ENCODE measurements around the gene GCKR.
"Not testable (repeated sequence)": the region's sequence is repeated elsewhere in the genome, so short reads cannot be mapped to it uniquely, and the experiment has no call there.

The GCKR gene

DNA sequence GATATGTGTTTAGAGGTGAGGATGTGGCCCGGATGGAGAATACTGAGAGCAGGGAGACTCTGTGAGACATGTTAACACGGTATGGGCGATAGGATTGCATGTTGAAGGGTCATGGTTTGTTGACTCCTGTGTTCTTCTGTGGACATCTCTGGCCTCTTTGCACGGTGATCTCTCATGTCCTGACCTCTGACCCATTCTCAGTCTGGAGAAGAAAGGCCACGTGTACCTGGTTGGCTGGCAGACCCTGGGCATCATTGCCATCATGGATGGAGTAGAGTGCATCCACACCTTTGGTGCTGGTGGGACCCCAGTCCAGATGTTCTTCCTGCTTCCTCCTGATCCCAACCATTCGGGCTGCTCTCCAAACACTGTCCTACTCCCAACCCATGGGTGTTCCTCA is 9.9 kb downstream of the GCKR start:
- in situ Hi-C loops (cut with MboI; ENCODE audit: low sequenced_read_pairs): no loop called here

DNA sequence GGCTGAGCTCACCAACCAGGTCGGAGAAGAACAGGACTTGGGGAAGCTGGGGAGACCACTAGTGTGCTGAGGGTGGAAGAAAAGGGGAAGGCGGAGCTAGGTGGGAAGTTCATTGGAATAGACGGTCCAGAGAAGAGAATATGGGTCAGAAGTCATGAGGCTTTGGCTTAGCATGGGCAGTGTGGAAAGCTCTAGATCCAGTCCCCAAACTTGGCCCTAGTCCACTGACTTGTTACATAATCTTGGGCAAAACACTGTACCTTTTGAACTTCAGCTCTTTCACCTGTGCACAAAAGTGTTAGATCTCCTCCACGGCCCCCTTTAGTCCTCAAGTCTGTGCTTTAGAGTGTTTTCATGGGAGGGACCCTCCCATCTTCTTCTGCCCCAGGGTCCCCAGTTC is 10.7 kb downstream of the GCKR start:
- in situ Hi-C loops (cut with MboI; ENCODE audit: low sequenced_read_pairs): no loop called here

GRCh38 chr2:27509326-27509725 is 12.7 kb downstream of the GCKR start:
- in situ Hi-C loops (cut with MboI; ENCODE audit: low sequenced_read_pairs): no loop called here

DNA sequence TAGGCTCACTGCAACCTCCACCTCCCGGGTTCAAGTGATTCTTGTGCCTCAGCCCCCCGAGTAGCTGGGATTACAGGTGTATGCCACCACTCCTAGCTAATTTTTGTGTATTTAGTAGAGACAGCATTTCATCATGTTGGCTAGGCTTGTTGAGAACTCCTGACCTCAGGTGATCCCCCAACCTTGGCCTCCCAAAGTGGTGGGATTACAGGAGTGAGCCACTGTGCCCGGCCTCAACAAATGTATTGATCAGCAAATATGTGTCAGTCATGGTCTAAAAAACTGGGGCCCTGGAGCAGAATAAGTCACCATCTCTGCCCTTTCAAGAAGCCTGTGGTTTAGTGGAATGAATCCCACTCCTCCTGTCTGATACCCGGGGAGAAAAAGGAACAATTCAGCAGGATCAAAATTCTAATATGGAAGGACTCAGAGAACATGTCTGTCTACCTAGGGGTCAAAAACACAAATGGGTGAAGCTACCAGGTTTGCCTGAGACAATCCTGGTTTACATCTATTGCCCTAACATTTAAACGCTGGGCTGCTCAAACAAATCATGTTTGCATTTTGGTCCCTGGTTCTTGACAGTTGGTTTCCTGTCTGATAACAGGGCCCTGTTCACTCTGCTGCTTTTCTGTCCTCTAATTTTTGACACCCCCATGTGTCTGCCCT is 21.6 kb downstream of the GCKR start:
- in situ Hi-C loops (cut with MboI; ENCODE audit: low sequenced_read_pairs): no loop called here

GRCh38 chr2:27518782-27519113 is 22.1 kb downstream of the GCKR start:
- in situ Hi-C loops (cut with MboI; ENCODE audit: low sequenced_read_pairs): no loop called here

GRCh38 chr2:27520316-27520715 is 23.7 kb downstream of the GCKR start:
- in situ Hi-C loops (cut with MboI; ENCODE audit: low sequenced_read_pairs): no loop called here

DNA sequence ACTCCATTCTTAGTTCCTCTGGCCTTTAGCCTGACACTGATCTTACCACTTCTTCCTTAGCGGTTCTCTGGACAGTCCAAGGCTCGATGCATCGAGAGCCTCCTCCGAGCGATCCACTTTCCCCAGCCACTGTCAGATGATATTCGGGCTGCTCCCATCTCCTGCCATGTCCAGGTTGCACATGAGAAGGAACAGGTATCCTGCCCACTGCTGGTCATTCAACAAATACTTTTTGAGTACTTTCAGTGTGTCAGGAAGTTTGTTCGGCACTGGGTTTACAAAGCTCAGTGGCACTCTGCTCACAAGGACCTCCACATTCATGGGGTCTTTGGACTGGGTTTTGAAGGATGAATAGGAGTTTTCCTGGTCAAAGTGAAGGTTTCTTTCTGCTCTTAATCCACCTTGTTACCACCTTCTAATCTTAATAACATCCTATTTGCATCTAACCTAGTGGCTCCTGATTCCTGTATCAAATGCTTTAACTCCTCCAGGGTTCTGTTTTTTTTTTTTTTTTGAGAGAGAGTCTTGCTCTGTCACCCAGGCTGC is 25.8 kb downstream of the GCKR start:
- in situ Hi-C loops (cut with MboI; ENCODE audit: low sequenced_read_pairs): no loop called here

- in situ Hi-C loops (cut with MboI; ENCODE audit: low sequenced_read_pairs): no loop called here
These were observed 30.5 kb downstream of the GCKR start for GRCh38 chr2:27527182-27527581.

GRCh38 chr2:27531983-27532382 is 35.3 kb downstream of the GCKR start:
- in situ Hi-C loops (cut with MboI; ENCODE audit: low sequenced_read_pairs): no loop called here

- in situ Hi-C loops (cut with MboI; ENCODE audit: low sequenced_read_pairs): no loop called here
These were observed 40.6 kb downstream of the GCKR start for GRCh38 chr2:27537287-27537686.

DNA sequence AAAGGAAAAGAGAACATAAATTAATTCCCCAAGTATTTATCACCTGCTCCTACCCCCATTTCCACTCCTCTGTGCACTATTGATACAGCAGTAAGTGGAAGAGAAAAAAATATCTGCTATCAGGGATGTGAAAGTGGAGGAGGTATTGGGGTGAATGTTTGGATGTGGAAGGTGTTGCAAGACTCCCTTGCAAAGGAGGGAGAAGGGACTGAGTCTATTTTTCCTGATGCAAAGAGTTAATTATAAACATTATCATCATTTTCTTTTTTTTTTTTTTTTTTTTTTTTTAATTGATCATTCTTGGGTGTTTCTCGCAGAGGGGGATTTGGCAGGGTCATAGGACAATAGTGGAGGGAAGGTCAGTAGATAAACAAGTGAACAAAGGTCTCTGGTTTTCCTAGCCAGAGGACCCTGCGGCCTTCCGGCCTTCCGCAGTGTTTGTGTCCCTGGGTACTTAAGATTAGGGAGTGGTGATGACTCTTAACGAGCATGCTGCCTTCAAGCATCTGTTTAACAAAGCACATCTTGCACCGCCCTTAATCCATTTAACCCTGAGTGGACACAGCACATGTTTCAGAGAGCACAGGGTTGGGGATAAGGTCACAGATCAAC is 42.3 kb downstream of the GCKR start:
- in situ Hi-C loops (cut with MboI; ENCODE audit: low sequenced_read_pairs): not testable (repeated sequence)

- in situ Hi-C loops (cut with MboI; ENCODE audit: low sequenced_read_pairs): not testable (repeated sequence)
These were observed 43.0 kb downstream of the GCKR start for GRCh38 chr2:27539649-27540048.

- in situ Hi-C loops (cut with MboI; ENCODE audit: low sequenced_read_pairs): no loop called here
These were observed 47.6 kb downstream of the GCKR start for GRCh38 chr2:27544143-27544821.

- in situ Hi-C loops (cut with MboI; ENCODE audit: low sequenced_read_pairs): no loop called here
These were observed 48.9 kb downstream of the GCKR start for GRCh38 chr2:27545348-27546141.

GRCh38 chr2:27549303-27549702 is 52.7 kb downstream of the GCKR start:
- in situ Hi-C loops (cut with MboI; ENCODE audit: low sequenced_read_pairs): no loop called here

DNA sequence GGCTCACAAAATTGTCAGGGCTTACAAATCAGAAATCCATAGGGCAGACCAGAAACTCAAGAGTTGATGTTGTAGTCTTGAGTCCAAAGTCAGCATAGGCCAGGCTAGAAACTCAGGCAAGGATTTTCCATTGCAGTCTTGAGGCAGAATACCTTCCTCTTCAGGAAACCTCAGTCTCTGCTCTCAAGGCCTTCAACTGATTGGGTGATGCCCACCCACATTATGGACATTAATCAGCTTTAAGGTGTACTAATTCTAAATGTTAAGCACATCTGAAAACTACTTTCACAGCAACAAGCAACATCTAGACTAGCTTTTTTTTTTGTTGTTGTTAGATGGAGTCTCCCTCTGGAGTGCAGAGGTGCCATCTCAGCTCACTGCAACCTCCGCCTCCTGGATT is 54.9 kb downstream of the GCKR start:
- in situ Hi-C loops (cut with MboI; ENCODE audit: low sequenced_read_pairs): no loop called here

- in situ Hi-C loops (cut with MboI; ENCODE audit: low sequenced_read_pairs): no loop called here
These were observed 56.3 kb downstream of the GCKR start for GRCh38 chr2:27552941-27553340.

DNA sequence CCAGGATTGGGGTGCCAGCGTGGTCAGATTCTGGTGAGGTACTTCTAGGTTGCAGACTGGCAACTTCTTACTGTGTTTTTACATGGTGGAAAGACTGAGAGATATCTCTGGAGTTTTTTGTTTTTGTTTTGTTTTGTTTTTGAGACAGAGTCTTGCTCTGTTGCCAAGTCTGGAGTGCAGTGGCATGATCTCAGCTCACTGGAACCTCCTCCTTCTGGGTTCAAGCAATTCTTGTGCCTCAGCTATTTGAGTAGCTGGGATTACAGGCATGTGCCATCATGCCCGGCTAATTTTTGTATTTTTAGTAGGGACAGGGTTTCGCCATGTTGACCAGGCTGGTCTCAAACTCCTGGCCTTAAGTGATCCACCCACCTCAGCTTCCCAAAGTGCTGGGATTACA is 57.8 kb downstream of the GCKR start:
- in situ Hi-C loops (cut with MboI; ENCODE audit: low sequenced_read_pairs): not testable (repeated sequence)

DNA sequence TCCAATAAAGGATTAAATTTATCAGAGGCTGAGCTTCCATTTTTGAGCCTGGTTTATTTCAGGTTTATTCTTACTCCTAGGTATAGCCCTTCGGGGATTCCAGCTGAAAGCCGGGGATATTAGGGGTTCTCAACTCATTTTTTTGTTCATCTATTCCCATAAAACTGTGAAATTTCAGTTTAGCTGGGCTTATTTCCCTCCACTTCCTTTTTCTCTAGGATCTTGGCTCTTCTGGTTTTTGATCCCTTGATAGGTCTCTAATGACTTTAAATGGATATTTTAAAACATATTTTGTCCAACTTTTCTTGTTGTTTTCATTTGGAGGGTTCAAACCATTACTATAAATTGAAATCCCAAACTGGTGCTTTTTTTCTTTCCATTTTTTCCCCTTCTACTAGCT is 62.6 kb downstream of the GCKR start:
- in situ Hi-C loops (cut with MboI; ENCODE audit: low sequenced_read_pairs): no loop called here

DNA sequence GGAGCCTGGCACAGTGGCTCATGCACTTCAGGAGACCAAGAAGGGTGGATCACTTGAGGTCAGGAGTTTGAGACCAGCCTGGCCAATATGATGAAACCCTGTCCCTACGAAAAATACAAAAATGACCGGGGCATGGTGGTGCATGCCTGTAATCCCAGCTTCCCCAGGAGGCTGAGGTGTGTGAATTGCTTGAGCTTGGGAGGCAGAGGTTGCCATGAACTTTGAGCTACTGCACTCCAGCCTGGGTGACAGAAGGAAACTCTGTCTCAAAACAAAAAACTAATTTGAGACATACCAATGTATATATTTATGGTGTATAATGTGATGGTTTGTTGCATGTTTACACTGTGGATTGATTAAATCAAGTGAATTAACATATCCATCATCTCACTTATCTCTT is 64.4 kb downstream of the GCKR start:
- in situ Hi-C loops (cut with MboI; ENCODE audit: low sequenced_read_pairs): no loop called here

DNA sequence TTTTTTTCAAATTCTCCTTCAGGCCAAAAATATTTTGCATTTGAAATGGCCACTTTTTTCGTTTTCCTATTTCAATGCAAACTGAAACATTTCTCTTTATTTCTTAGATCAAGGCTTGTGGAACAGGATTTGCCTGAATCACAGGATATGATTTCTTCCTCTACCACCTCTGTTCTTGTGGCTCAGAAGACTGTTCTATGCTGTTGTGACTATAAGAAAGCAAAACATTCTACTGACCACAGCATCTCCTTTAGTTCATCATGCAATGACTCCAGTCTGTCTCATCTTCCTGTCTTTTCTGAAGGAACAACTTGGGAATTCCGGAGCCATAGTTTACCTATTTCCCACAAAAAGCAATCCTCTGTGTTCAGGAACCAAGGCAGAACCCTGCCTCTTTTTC is 70.0 kb downstream of the GCKR start:
- in situ Hi-C loops (cut with MboI; ENCODE audit: low sequenced_read_pairs): no loop called here
